GM23338 (cell line): ENCODE measurements around the gene TAF10. TPM values are rescaled to one million over a fixed set of nuclear protein-coding genes. Genes with fewer than 3 reads are reported as not detected.
A peak's percentile ranks its signal among the peaks of the same experiment; 100 is the strongest.

ENCODE experiments used
- ATAC-seq: fragments of 200-7000 bp; cut with Tn5 transposase; 3 replicates; pipeline ENCODE4 v1.9.1; 2020
- DNase-seq: peaks from one replicate; pipeline ENCODE4 v3.0.0-alpha.2; 2015; ENCODE audit warnings: low spot score
- H2AFZ ChIP-seq: fragments of 200-600 bp; sonication (generic); 2 replicates; pipeline ENCODE4 v1.8.0; 2016; ENCODE audit warnings: antibody characterized with exemption, mild to moderate bottlenecking, moderate library complexity
- H3F3A ChIP-seq: fragments of 200-600 bp; sonication (generic); replicated peaks from 2 replicates; pipeline ENCODE4 v1.8.0; 2017; ENCODE audit warnings: antibody characterized with exemption, mixed run types, low read depth
- H3K27ac ChIP-seq: fragments of 200-600 bp; sonication (generic); 2 replicates; pipeline ENCODE4 v1.6.1; 2016; ENCODE audit warnings: low read depth
- H3K27me3 ChIP-seq: fragments of 200-600 bp; sonication (generic); 2 replicates; pipeline ENCODE4 v1.8.0; 2016; ENCODE audit warnings: mild to moderate bottlenecking, mixed run types, moderate library complexity; ENCODE audit not compliant: insufficient read depth
- H3K36me3 ChIP-seq: fragments of 200-600 bp; sonication (generic); 2 replicates; pipeline ENCODE4 v1.8.0; 2016; ENCODE audit warnings: mild to moderate bottlenecking; ENCODE audit not compliant: insufficient read depth
- H3K4me1 ChIP-seq: fragments of 200-600 bp; sonication (generic); 2 replicates; pipeline ENCODE4 v1.8.0; 2016; ENCODE audit warnings: mild to moderate bottlenecking, moderate library complexity; ENCODE audit not compliant: insufficient read depth
- H3K4me2 ChIP-seq: fragments of 200-600 bp; sonication (generic); 2 replicates; pipeline ENCODE4 v1.7.1; 2017; ENCODE audit warnings: mixed run types
- H3K4me3 ChIP-seq: fragments of 200-600 bp; sonication (generic); 2 replicates; pipeline ENCODE4 v1.6.1; 2016; ENCODE audit warnings: mixed run types
- H3K79me2 ChIP-seq: fragments of 200-600 bp; sonication (generic); replicated peaks from 2 replicates; pipeline ENCODE4 v1.8.0; 2017; ENCODE audit warnings: mild to moderate bottlenecking; ENCODE audit not compliant: insufficient read depth
- H3K9me2 ChIP-seq: fragments of 200-600 bp; sonication (generic); 2 replicates; pipeline ENCODE4 v1.8.0; 2017; ENCODE audit not compliant: insufficient read depth
- H4K20me1 ChIP-seq: fragments of 200-600 bp; sonication (generic); replicated peaks from 2 replicates; pipeline ENCODE4 v1.8.0; 2017; ENCODE audit warnings: mild to moderate bottlenecking; ENCODE audit not compliant: insufficient read depth
- H3K27ac Mint-ChIP-seq: 2 replicates; pipeline ENCODE4 v1.8.0; 2020; ENCODE audit warnings: inconsistent platforms, mild to moderate bottlenecking, moderate library complexity, mixed read lengths
- H3K27me3 Mint-ChIP-seq: 3 replicates; pipeline ENCODE4 v1.8.0; 2022; ENCODE audit warnings: low read depth, mild to moderate bottlenecking, moderate library complexity, mixed read lengths, inconsistent platforms; ENCODE audit not compliant: insufficient read depth, poor library complexity
- H3K36me3 Mint-ChIP-seq: 3 replicates; pipeline ENCODE4 v1.8.0; 2021; ENCODE audit warnings: low read depth, mild to moderate bottlenecking, inconsistent platforms, moderate library complexity, mixed read lengths
- H3K4me1 Mint-ChIP-seq: 3 replicates; pipeline ENCODE4 v1.8.0; 2020; ENCODE audit warnings: mild to moderate bottlenecking, inconsistent platforms, mixed read lengths
- H3K4me3 Mint-ChIP-seq: 3 replicates; pipeline ENCODE4 v1.8.0; 2021; ENCODE audit warnings: moderate library complexity, mild to moderate bottlenecking, inconsistent platforms, mixed read lengths
- H3K9me3 Mint-ChIP-seq: 3 replicates; pipeline ENCODE4 v1.8.0; 2020; ENCODE audit warnings: moderate library complexity, mild to moderate bottlenecking, inconsistent platforms, mixed read lengths
- ETS1 ChIP-seq: IDR thresholded peaks from 2 replicates; pipeline ENCODE4 v1.6.1; 2016; ENCODE audit warnings: antibody characterized with exemption
- POLR2AphosphoS5 ChIP-seq: IDR thresholded peaks from 2 replicates; pipeline ENCODE4 v1.6.1; 2016; ENCODE audit warnings: antibody characterized with exemption, low read depth
- ZNF462 ChIP-seq: fragments of 250-450 bp; sonication (Bioruptor Pico); IDR thresholded peaks from 2 replicates; pipeline ENCODE4 v1.5.0; 2020; ENCODE audit warnings: mild to moderate bottlenecking, moderate library complexity
- polyA plus RNA-seq: library from polyadenylated mRNA; unstranded; fragments of >200 nt; fragmentation: Nextera tagmentation; extraction: Ambion mirVana; gene quantifications from 2 replicates; pipeline ENCODE4 v1.2.1, GENCODE V29; 2016
- total RNA-seq: library from RNA; depleted of rRNA; stranded (reverse); fragments of >200 nt; shearing (Covaris generic); gene quantifications from 2 replicates; pipeline ENCODE4 v1.2.3, GENCODE V29; 2014

Gene TAF10
- total and polyA plus RNA-seq, 2 experiments from 2014 or later: 108 to 253 TPM

GRCh38 chr11:6655020-6655789, 43.2 kb upstream of the TAF10 start:
- ATAC-seq: peak; percentile 58

More at GRCh38 chr11:6655020-6655789, 43.2 kb upstream of the TAF10 start:
- peaks cover 10% of the 10 kb centered on the region; the same call in 1 of the 2 replicates for H3F3A ChIP-seq
- H3K27me3 Mint-ChIP-seq: peaks cover 16% of the 10 kb centered on the region
- H3K4me1 ChIP-seq: peaks cover 8% of the 10 kb centered on the region
- peak; percentile 41 for DNase-seq
- H3K36me3 ChIP-seq: no peaks in the 10 kb centered on the region
- no peaks in the 10 kb centered on the region for H3K36me3 Mint-ChIP-seq
- H3K4me1 Mint-ChIP-seq: peaks cover 10% of the 10 kb centered on the region
- TF ChIP-seq ETS1 (no peak), ZNF462 (no peak), POLR2AphosphoS5 (0 out of 2 replicates have a peak, but pooled peaks have one; percentile 22)
- H3K79me2 ChIP-seq: no peaks in the 10 kb centered on the region
- 0 out of 2 replicates have a peak, but pooled peaks cover 5% of the 10 kb centered on the region for H3K9me2 ChIP-seq
- H2AFZ ChIP-seq: peak overlapping the region; percentile 88; the same call in 1 of the 2 replicates
- no peaks in the 10 kb centered on the region; the same call in 1 of the 2 replicates for H4K20me1 ChIP-seq
- H3K4me3 ChIP-seq: peak overlapping the region; percentile 57
- H3K27ac ChIP-seq: no peak overlapping the region
- H3K27me3 ChIP-seq: peaks cover 77% of the 10 kb centered on the region
- no peak overlapping the region for H3K4me3 Mint-ChIP-seq
- no peaks in the 10 kb centered on the region for H3K9me3 Mint-ChIP-seq
- H3K27ac Mint-ChIP-seq: no peak overlapping the region
- peak overlapping the region; percentile 75 for H3K4me2 ChIP-seq
